ENCODE results near the gene POLR2C. TPM values are rescaled to one million over a fixed set of nuclear protein-coding genes. Genes with fewer than 3 reads are reported as not detected.

Gene POLR2C
- total RNA-seq, 1 experiment from 2014 or later = 85.6 TPM

DNA sequence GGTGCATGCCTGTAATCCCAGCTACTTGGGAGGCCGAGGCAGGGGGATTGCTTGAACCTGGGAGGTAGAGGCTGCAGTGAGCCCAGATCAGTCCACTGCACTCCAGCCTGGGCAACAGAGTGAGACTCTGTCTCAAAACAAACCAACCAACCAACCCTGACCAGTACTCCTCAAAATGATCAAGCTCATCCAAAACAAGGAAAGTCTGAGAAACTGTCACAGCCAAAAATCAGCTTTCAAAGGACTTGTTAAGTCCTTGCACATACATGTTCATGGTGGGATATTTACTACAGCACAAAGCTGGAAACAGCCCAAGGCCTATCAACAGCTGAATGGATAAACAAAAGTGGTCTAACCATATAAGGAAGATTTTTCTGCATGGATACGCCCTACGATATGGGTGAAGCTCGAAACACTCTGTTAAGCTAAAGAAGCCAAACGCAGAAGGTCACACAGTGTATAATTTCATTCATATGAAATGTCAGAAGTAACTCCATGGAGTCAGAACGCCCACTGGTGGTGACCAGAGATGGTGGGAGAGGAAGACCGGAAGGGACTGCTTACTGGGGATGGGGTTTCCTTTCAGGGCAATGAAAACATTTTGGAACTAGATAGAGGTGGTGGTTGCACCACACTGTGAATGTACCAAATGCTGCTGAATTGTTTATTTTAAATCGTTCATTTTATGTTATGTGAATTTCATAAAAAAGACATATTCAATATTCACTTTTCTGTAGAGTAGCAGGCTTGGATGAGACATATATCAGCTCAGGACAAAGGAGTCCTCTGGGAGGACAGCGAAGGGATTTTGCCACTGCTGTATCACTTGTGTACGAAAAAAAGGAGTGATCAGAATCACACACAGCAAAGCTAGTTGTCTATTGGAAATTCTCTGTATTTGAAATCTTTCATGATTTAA is 40.2 kb upstream of the POLR2C start:
- no peak overlapping the region for H2BK20ac ChIP-seq (ENCODE audit: low read depth, low read length, poor library complexity, severe bottlenecking)
- TF ChIP-seq, protein P1, sequence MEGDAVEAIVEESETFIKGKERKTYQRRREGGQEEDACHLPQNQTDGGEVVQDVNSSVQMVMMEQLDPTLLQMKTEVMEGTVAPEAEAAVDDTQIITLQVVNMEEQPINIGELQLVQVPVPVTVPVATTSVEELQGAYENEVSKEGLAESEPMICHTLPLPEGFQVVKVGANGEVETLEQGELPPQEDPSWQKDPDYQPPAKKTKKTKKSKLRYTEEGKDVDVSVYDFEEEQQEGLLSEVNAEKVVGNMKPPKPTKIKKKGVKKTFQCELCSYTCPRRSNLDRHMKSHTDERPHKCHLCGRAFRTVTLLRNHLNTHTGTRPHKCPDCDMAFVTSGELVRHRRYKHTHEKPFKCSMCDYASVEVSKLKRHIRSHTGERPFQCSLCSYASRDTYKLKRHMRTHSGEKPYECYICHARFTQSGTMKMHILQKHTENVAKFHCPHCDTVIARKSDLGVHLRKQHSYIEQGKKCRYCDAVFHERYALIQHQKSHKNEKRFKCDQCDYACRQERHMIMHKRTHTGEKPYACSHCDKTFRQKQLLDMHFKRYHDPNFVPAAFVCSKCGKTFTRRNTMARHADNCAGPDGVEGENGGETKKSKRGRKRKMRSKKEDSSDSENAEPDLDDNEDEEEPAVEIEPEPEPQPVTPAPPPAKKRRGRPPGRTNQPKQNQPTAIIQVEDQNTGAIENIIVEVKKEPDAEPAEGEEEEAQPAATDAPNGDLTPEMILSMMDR (conservative IDR thresholded peaks at IDR 0.05) = peak; percentile 72
- no peak overlapping the region for H2BK5ac ChIP-seq (ENCODE audit: insufficient read length, low read length)
- no peak overlapping the region for H2BK120ac ChIP-seq (ENCODE audit: low read depth, low read length, poor library complexity, severe bottlenecking)
- peaks cover 0 to 3% of the 10 kb centered on the region in 2 experiments; a peak in 1 of 5 replicates for H3K9me3 Mint-ChIP-seq
- no peak overlapping the region for H2AK5ac ChIP-seq (ENCODE audit: insufficient read length, low read length)
- no peak overlapping the region for H2BK15ac ChIP-seq (ENCODE audit: low read depth, low read length)
- no peak overlapping the region for H3K18ac ChIP-seq (ENCODE audit: insufficient read length, low read depth, low read length)
- H3K4ac ChIP-seq (ENCODE audit: low read depth, low read length) = no peak overlapping the region
- H3K9me3 ChIP-seq (ENCODE audit: control insufficient read depth, low read depth, low read length) = no peaks in the 10 kb centered on the region
- no peaks in the 10 kb centered on the region for H3K27me3 Mint-ChIP-seq (ENCODE audit: low read depth)
- no peak overlapping the region for H3K23ac ChIP-seq (ENCODE audit: insufficient read length, low read depth, low read length)
- no peak overlapping the region for H3K9ac ChIP-seq (ENCODE audit: extremely low read depth, insufficient read length, low read length)
- no peaks in the 10 kb centered on the region for H3K79me2 ChIP-seq (ENCODE audit: insufficient read depth, low read length)
- H3K56ac ChIP-seq (ENCODE audit: insufficient read length, low read depth, low read length) = no peak overlapping the region
- no peaks in the 10 kb centered on the region for H3K27me3 ChIP-seq (ENCODE audit: insufficient read depth, low read length)
- no peak overlapping the region for H3K4me2 ChIP-seq (ENCODE audit: insufficient read depth, insufficient read length, low read length)
- H4K20me1 ChIP-seq (ENCODE audit: control insufficient read depth, insufficient read depth, insufficient read length) = no peaks in the 10 kb centered on the region
- H3K14ac ChIP-seq (ENCODE audit: insufficient read depth, low read length) = no peak overlapping the region
- no peak overlapping the region for H4K91ac ChIP-seq (ENCODE audit: insufficient read length, low read depth, low read length)
- H3K4me1 ChIP-seq (ENCODE audit: insufficient read depth, low read length) = no peaks in the 10 kb centered on the region
- H3K27ac ChIP-seq (ENCODE audit: insufficient read length, low read depth, low read length) = no peak overlapping the region
- H4K8ac ChIP-seq (replicated peaks; ENCODE audit: insufficient read length, low read depth, low read length) = no peak overlapping the region
- H3K23me2 ChIP-seq (ENCODE audit: insufficient read length, low read depth, low read length, poor library complexity, severe bottlenecking) = no peaks in the 10 kb centered on the region
- H3K4me1 Mint-ChIP-seq = peaks cover 16 to 25% of the 10 kb centered on the region in 2 experiments
- H3K4me3 Mint-ChIP-seq = no peak overlapping the region
- peak overlapping the region in 2 of 3 experiments; percentile 32 to 73; a peak in 4 of 7 replicates for H3K27ac Mint-ChIP-seq
- no CpG with 5 or more reads among the region's 10 CpGs for WGBS (ENCODE audit: extremely low coverage, insufficient read length, low lambda C conversion rate)
- DNase-seq = peak; percentile 51
- no peak overlapping the region for H2AFZ ChIP-seq (ENCODE audit: low read length)
- H3K79me1 ChIP-seq (ENCODE audit: insufficient read depth, low read depth, low read length, poor library complexity, severe bottlenecking) = no peaks in the 10 kb centered on the region
- peaks cover 0 to 3% (median 1%) of the 10 kb centered on the region in 3 experiments; a peak in 2 of 7 replicates for H3K36me3 Mint-ChIP-seq (ENCODE audit: insufficient read depth in 1 of 3, low read depth in 3 of 3)
- no peak overlapping the region for H4K5ac ChIP-seq (ENCODE audit: insufficient read length, low read depth, low read length)
- no peak overlapping the region for H3T11ph ChIP-seq (ENCODE audit: low read length)
- H2BK12ac ChIP-seq (ENCODE audit: insufficient read length, low read depth, low read length) = no peak overlapping the region

Measured in H9 (cell line).